ENCODE data around the gene PLEKHG3.

PLEKHG3 gene

DNA sequence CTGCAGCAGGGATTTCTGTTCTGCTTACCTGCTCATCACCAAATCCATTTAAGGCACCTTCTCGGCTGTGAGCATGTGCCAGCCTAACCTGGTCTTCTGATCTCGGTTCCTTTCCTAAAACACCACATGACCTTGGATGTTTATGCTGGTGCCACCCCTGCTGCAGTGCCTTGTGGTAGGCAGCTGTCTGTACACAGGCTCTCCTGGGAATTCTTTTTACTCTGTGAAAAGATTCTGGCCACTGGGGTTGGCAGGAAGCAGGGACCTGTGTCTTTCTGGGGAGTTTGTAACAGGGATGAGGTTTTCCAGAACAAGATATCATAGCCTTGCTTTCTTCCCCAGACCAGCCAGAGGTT is 10.4 kb upstream of the PLEKHG3 start:
- FAIRE-seq (no peak), DNase-seq (ENCODE audit: insufficient read length, low spot score) (no peak)
- TF ChIP-seq TAF1 (IDR thresholded peaks at IDR 0.05; ENCODE audit: low read depth, low read length): no peak
- TF ChIP-seq POLR2AphosphoS5 (IDR thresholded peaks at IDR 0.05; ENCODE audit: low read depth, low read length): no peak
- TF ChIP-seq SPI1 (IDR thresholded peaks at IDR 0.05; ENCODE audit: low read depth, low read length): no peak
- no peak for TF ChIP-seq PAX5 (IDR thresholded peaks at IDR 0.05; ENCODE audit: insufficient read depth, low read length, severe bottlenecking)
- TF ChIP-seq POU2F2 (IDR thresholded peaks at IDR 0.05; ENCODE audit: low read depth, low read length): no peak
- no peak for TF ChIP-seq POLR2A (IDR thresholded peaks at IDR 0.05; ENCODE audit: low read depth, low read length)

DNA sequence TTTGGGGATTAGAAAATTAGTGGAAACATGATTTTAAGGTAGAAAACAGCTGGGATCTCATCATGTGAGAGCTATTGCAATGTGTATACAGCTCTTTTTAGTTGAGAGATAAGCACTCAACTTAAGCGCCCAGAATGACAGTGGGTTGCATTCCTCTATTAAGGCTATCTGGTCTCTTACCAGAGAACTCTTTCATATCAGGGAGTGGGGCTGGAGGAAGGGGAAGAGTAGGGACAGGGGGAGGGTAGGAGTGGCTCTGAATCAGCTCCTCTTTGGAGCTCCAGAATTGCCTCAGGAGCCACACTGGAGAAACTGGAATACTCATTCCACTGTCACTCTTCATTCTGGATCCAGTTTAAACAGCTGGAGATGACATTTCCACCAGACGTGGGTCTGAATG is 9.2 kb upstream of the PLEKHG3 start:
- no peak for FAIRE-seq
- no peak for TF ChIP-seq PAX5 (IDR thresholded peaks at IDR 0.05; ENCODE audit: insufficient read depth, low read length, severe bottlenecking)
- TF ChIP-seq POU2F2 (IDR thresholded peaks at IDR 0.05; ENCODE audit: low read depth, low read length): no peak
- DNase-seq (ENCODE audit: insufficient read length, low spot score): no peak

DNA sequence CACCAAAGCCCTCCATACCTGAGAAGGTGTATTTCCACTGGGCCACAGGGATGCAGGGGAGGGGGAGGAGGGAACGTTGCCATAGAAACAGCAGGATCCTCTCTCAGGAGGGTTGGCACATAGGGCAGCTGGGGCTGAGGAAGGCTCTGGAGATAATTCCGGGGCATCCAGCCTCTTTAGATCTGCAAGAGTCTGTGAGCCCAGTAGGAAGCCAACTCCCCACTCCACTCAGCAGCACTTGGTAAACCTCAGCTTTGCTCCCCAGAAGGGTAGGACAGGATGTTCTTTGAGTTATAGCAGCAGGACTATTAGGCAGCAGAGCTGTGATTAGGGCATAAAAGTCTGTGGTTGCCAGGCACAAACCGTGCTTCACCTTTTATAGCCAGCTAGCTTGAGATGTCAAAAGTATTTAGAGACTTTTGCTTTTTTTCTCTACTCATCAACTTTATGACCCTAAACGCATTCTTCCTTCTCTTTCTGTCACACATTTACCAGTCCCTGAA is 7.8 kb upstream of the PLEKHG3 start:
- FAIRE-seq: no peak
- no peak for DNase-seq (ENCODE audit: insufficient read length, low spot score)
- TF ChIP-seq POLR2A (IDR thresholded peaks at IDR 0.05; ENCODE audit: low read depth, low read length) (no peak), TAF1 (IDR thresholded peaks at IDR 0.05; ENCODE audit: low read depth, low read length) (no peak), POLR2AphosphoS5 (IDR thresholded peaks at IDR 0.05; ENCODE audit: low read depth, low read length) (no peak), SPI1 (IDR thresholded peaks at IDR 0.05; ENCODE audit: low read depth, low read length) (no peak), PAX5 (IDR thresholded peaks at IDR 0.05; ENCODE audit: insufficient read depth, low read length, severe bottlenecking) (no peak)

DNA sequence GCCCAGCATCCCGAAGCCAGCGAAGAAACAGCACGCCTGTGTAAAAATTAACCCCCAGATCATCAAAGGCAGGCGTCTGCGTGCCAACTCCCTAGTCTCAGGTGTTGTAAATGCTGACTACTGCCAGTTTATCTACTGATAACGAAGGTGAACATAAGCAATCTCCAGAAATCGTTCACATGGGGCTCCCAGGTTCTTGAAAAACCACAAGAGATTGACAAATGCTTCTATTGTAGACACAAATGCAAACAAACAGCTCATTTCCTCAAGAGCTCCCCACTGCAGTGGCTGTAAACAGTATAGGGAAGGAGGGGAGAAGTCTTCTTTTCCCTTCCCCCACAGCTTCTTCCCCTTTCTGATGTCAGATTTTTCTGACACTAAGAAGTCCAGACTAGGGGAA is 5.3 kb upstream of the PLEKHG3 start:
- no peak for TF ChIP-seq POLR2A (IDR thresholded peaks at IDR 0.05; ENCODE audit: low read depth, low read length)
- TF ChIP-seq TAF1 (IDR thresholded peaks at IDR 0.05; ENCODE audit: low read depth, low read length): no peak
- TF ChIP-seq POLR2AphosphoS5 (IDR thresholded peaks at IDR 0.05; ENCODE audit: low read depth, low read length): no peak
- TF ChIP-seq POU2F2 (IDR thresholded peaks at IDR 0.05; ENCODE audit: low read depth, low read length): no peak
- no peak for TF ChIP-seq SPI1 (IDR thresholded peaks at IDR 0.05; ENCODE audit: low read depth, low read length)
- FAIRE-seq (no peak), DNase-seq (ENCODE audit: insufficient read length, low spot score) (no peak)

DNA sequence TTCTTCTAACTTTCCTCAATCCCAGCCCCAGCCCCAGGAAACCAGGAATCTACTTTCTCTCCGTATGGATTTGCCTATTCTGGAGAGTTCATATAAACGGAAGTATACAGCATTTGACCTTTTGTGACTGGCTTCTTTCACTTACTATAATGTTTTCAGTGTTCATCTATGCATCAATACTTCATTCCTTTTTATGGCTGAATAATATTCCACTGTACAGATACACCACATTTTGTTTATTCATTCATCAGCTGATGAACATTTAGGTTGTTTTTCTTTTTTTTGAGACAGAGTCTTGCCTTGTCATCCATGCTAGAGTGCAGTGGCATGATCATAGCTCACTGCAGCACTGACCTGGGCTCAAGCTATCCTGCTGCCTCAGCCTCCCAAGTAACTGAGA is 3.9 kb upstream of the PLEKHG3 start:
- no peak for TF ChIP-seq TAF1 (IDR thresholded peaks at IDR 0.05; ENCODE audit: low read depth, low read length)
- TF ChIP-seq POLR2AphosphoS5 (IDR thresholded peaks at IDR 0.05; ENCODE audit: low read depth, low read length): no peak
- TF ChIP-seq SPI1 (IDR thresholded peaks at IDR 0.05; ENCODE audit: low read depth, low read length): no peak
- no peak for TF ChIP-seq POLR2A (IDR thresholded peaks at IDR 0.05; ENCODE audit: low read depth, low read length)
- TF ChIP-seq POU2F2 (IDR thresholded peaks at IDR 0.05; ENCODE audit: low read depth, low read length): no peak
- no peak for TF ChIP-seq PAX5 (IDR thresholded peaks at IDR 0.05; ENCODE audit: insufficient read depth, low read length, severe bottlenecking)
- no peak for DNase-seq (ENCODE audit: insufficient read length, low spot score)
- no peak for FAIRE-seq

DNA sequence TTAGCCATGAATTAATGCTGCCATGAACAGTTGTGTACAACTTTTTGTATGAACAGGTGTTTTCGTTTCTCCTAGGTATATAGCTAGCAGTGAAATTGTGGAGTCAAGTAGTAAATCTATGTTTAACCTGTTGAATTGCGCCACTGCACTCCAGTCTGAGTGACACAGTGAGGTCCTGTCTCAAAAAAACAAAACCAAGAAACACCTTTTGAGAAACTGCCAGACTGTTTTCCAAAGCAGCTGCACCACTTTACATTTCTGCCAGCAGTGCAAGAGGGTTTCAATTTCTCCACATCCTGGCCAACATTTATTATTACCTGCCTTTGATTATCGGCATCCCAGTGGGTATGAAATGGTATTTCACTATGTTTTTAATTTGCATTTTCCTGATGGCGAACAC is 3.3 kb upstream of the PLEKHG3 start:
- no peak for TF ChIP-seq POLR2A (IDR thresholded peaks at IDR 0.05; ENCODE audit: low read depth, low read length)
- FAIRE-seq: no peak

DNA sequence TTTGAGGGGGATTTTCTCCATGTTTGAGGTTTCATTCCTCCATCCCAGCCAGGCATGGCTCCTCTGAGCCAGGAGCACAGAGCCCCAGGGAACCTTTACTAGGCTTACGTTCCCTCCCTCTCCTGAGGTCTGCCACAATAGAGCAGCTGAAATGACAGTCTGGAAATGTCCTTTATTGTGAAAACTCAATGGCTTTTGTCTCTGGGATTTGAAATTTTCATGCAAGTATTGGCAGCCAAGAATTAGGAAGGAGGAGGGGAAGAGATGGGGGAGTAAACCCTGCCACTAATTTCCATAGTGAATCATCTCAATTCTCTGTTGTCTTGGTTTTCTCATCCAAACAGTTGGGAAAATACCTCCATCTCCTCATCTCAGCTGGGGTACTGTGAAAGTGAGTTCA is 2.6 kb upstream of the PLEKHG3 start:
- no peak for TF ChIP-seq POU2F2 (IDR thresholded peaks at IDR 0.05; ENCODE audit: low read depth, low read length)
- TF ChIP-seq SPI1 (IDR thresholded peaks at IDR 0.05; ENCODE audit: low read depth, low read length): no peak
- no peak for TF ChIP-seq PAX5 (IDR thresholded peaks at IDR 0.05; ENCODE audit: insufficient read depth, low read length, severe bottlenecking)
- TF ChIP-seq POLR2AphosphoS5 (IDR thresholded peaks at IDR 0.05; ENCODE audit: low read depth, low read length): no peak
- TF ChIP-seq TAF1 (IDR thresholded peaks at IDR 0.05; ENCODE audit: low read depth, low read length): no peak
- no peak for TF ChIP-seq POLR2A (IDR thresholded peaks at IDR 0.05; ENCODE audit: low read depth, low read length)
- FAIRE-seq (no peak), DNase-seq (ENCODE audit: insufficient read length, low spot score) (no peak)

More for the DNA sequence above, 3.3 kb upstream of the PLEKHG3 start:
- DNase-seq (ENCODE audit: insufficient read length, low spot score): no peak

DNA sequence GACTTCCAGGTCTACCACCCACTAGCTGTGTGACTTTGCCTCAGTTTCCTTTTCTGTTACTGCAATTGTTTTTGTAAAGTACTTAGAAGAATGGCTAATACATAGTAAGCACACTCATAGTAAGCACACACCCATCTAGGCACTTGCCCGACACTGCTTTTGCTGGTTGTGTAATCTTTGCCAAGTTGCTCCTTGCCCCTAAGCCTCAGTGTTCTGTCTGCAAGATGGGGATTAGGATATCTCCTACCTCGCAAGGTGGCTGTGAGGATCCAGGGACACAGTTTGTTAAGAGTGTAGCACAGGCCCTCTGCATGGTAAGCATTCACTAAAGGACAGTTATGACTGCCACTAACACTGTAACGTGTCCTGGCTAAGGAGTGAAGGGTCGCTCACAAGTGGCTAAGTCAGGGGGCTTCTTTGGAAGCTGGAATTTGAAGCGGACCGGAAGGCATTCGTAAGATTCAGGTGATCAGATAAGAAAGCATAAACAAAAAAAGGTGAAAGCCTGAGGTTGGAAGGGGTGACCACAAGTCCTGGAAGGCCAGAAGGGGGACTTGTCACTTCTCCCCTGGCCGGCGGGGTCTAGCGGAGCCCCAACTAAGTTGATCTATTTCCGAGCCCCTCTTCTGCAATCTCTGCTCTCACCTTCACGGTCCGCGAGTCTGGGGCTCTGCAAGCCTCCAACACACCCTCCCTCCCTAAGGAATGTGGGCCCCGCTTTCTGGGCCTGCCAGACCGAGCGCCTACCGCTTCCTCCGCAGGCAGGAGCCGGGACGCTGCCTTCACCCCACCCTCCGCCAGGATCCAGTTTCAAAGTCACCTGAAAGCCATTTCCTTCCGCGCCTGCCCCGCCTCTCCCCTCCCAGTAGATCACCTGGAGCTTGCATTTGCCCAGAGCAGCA is 1.5 kb upstream of the PLEKHG3 start:
- FAIRE-seq (no peak), DNase-seq (ENCODE audit: insufficient read length, low spot score) (no peak)
- TF ChIP-seq POLR2A (IDR thresholded peaks at IDR 0.05; ENCODE audit: low read depth, low read length): no peak
- no peak for TF ChIP-seq POLR2AphosphoS5 (IDR thresholded peaks at IDR 0.05; ENCODE audit: low read depth, low read length)
- TF ChIP-seq POU2F2 (IDR thresholded peaks at IDR 0.05; ENCODE audit: low read depth, low read length): no peak
- no peak for TF ChIP-seq SPI1 (IDR thresholded peaks at IDR 0.05; ENCODE audit: low read depth, low read length)
- TF ChIP-seq PAX5 (IDR thresholded peaks at IDR 0.05; ENCODE audit: insufficient read depth, low read length, severe bottlenecking): no peak
- no peak for TF ChIP-seq TAF1 (IDR thresholded peaks at IDR 0.05; ENCODE audit: low read depth, low read length)

DNA sequence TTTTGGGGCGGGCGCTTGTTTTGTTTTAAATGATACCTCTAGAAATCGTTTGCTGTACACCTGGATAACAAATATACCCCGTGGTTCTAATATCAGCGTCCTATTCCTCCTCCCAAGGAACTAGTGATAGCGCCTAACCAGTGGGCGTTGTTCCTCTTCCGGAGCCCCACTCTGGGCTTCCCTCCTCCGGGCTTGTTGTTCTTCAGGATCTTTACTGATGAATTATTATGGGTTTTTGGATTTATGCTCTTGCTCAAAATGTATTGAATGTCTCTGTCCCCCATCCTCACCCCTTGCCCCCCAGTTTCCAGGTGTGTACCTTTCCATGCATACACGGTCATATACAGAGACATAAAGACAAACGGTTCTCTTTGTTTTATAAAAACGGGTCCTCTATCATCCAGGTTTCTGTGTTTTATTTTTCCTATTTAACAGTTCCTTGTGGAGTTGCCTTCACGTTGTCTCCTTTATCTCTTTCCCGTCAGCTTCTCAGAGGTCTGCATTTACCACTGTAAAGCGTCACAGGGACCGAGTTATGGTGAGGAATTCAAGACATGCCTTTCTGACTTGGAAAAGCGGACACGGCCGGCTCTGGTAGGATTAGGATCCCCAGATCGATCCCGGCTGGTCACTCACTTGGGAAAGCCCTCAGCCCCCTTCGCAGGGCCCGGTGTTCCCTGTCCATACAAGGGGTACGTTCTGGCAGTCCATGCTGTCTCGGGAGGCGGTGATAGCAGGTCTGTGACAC is 655 bp upstream of the PLEKHG3 start:
- DNase-seq (ENCODE audit: insufficient read length, low spot score) (no peak), FAIRE-seq (no peak)
- TF ChIP-seq POLR2A (IDR thresholded peaks at IDR 0.05; ENCODE audit: low read depth, low read length) (no peak), PAX5 (IDR thresholded peaks at IDR 0.05; ENCODE audit: insufficient read depth, low read length, severe bottlenecking) (no peak), POLR2AphosphoS5 (IDR thresholded peaks at IDR 0.05; ENCODE audit: low read depth, low read length) (no peak), TAF1 (IDR thresholded peaks at IDR 0.05; ENCODE audit: low read depth, low read length) (no peak), SPI1 (IDR thresholded peaks at IDR 0.05; ENCODE audit: low read depth, low read length) (no peak), POU2F2 (IDR thresholded peaks at IDR 0.05; ENCODE audit: low read depth, low read length) (no peak)

All from GM12891 (cell line).